Measurements from ENCODE around the gene UBE2D2. TPM values are rescaled to one million over a fixed set of nuclear protein-coding genes. Genes with fewer than 3 reads are reported as not detected.

The UBE2D2 gene
- total RNA-seq, 1 donor from 2014 or later = 129 TPM

DNA sequence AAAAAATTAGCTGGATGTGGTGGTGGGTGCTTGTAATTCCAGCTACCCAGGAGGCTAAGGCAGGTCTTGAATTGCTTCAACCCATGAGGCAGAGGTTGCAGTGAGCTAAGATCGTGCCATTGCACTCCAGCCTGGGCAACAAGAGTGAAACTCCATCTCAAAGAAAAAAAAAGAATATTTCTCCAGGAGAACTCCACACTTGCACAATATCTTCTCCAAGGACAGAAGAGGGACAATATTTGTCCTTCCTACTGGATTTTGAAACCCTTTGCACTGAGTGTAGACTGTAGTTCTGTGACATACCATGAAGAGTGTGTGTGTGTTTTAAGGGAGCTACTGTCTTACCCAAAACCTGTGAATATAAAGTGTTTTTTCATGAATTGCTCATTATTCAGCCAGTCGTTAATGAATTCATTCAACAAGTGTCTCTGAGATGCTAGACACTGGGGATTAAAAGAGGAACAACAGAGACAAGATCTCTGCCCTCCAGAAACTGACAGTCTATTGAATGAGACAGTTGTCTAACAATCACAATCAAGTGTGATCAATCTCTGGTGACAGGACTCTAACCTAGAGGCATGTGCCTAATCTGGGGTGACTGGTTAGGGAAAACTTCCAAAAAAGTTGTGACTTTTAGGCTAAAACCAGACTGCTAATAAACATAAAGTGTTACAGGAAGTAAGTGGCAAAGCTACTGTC, 9.8 kb upstream of the UBE2D2 start:
- Mint-ChIP-seq H3K27ac (ENCODE audit: unreplicated experiment) (no peak overlapping the region), H3K27me3 (ENCODE audit: low read depth) (peaks cover 3% of the 10 kb centered on the region), H3K36me3 (ENCODE audit: low read depth) (no peaks in the 10 kb centered on the region), H3K4me3 (ENCODE audit: unreplicated experiment) (no peak overlapping the region), H3K9me3 (ENCODE audit: low read depth) (no peaks in the 10 kb centered on the region), H3K4me1 (ENCODE audit: low read depth) (no peaks in the 10 kb centered on the region)
- no peak for DNase-seq (ENCODE audit: low spot score)
- TF ChIP-seq, protein P1, sequence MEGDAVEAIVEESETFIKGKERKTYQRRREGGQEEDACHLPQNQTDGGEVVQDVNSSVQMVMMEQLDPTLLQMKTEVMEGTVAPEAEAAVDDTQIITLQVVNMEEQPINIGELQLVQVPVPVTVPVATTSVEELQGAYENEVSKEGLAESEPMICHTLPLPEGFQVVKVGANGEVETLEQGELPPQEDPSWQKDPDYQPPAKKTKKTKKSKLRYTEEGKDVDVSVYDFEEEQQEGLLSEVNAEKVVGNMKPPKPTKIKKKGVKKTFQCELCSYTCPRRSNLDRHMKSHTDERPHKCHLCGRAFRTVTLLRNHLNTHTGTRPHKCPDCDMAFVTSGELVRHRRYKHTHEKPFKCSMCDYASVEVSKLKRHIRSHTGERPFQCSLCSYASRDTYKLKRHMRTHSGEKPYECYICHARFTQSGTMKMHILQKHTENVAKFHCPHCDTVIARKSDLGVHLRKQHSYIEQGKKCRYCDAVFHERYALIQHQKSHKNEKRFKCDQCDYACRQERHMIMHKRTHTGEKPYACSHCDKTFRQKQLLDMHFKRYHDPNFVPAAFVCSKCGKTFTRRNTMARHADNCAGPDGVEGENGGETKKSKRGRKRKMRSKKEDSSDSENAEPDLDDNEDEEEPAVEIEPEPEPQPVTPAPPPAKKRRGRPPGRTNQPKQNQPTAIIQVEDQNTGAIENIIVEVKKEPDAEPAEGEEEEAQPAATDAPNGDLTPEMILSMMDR (IDR thresholded peaks at IDR 0.05) = no peak

DNA sequence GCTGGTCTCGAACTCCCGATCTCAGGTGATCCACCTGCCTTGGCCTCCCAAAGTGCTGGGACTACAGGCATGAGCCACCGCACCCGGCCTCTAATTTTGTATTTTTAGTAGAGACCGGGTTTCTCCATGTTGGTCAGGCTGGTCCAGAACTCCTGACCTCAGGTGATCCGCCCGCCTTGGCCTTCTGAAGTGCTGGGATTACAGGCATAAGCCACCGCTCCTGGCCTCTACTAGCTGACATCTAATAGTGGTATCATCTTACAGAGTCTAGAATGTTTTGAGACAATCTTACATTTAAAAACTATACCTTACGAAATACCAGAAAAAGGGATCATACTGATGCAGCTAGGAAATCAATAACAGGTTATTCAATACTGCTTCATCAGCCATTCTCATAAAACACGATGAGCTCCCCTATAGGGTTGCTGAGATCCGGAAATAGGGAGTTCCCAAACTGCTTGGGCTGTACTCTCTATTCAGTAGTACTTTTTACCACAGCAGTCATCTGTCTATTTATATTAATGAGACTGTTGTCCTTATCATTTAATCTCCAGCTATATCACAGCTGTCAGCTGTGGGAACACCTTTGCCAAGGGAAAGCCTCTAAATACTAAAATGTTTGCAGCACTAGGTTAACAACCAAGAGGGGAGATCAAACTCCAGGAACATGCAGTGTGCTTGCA, 8.1 kb upstream of the UBE2D2 start:
- H3K36me3 Mint-ChIP-seq (ENCODE audit: low read depth) = no peaks in the 10 kb centered on the region
- H3K4me1 Mint-ChIP-seq (ENCODE audit: low read depth) = no peaks in the 10 kb centered on the region
- TF ChIP-seq, protein P1 (IDR thresholded peaks at IDR 0.05) = no peak
- H3K27me3 Mint-ChIP-seq (ENCODE audit: low read depth) = peaks cover 3% of the 10 kb centered on the region
- H3K9me3 Mint-ChIP-seq (ENCODE audit: low read depth) = no peaks in the 10 kb centered on the region
- no peak overlapping the region for H3K27ac Mint-ChIP-seq (ENCODE audit: unreplicated experiment)
- DNase-seq (ENCODE audit: low spot score) = peak; percentile 35
- no peak overlapping the region for H3K4me3 Mint-ChIP-seq (ENCODE audit: unreplicated experiment)

DNA sequence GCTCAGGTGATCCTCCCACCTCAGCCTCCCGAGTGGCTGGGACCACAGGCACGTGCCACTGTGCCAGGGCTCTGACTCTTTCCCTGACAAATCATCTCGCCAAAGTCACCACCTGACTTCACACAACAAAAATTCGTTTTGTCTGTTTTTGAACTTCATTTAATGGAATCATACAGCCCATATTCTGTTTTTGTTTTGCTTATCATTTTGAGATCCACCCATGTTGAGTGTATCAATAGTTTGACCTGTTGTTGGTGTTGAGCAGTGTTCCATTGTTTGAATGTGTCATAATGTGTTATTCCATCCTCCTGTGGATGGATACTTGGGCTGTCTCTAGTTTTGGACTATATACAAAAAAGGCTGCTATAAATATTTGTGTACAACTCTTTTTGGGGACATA, 6.9 kb upstream of the UBE2D2 start:
- Mint-ChIP-seq H3K4me3 (ENCODE audit: unreplicated experiment) (no peak overlapping the region), H3K36me3 (ENCODE audit: low read depth) (no peaks in the 10 kb centered on the region), H3K27me3 (ENCODE audit: low read depth) (peaks cover 3% of the 10 kb centered on the region), H3K27ac (ENCODE audit: unreplicated experiment) (no peak overlapping the region), H3K9me3 (ENCODE audit: low read depth) (no peaks in the 10 kb centered on the region), H3K4me1 (ENCODE audit: low read depth) (no peaks in the 10 kb centered on the region)
- TF ChIP-seq, protein P1 (IDR thresholded peaks at IDR 0.05) = no peak
- no peak for DNase-seq (ENCODE audit: low spot score)

DNA sequence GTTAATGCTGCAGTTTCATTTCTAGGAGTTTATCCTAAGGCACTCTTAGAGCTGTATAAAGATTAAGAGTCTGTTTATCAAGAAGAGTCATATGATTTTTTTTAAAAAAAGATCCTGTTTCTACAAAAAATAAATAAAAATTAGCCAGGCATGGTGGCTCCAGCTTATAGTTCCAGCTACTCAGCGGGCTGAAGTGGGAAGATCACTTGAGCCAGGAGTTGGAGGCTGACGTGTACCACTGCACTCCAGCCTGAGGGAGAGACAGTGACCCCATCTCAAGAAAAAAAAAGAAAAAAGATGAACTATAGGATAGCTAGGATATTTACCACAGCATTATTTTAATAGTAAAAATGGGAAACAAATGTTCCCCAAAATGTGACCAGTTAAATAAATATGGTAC, 3.3 kb upstream of the UBE2D2 start:
- Mint-ChIP-seq H3K36me3 (ENCODE audit: low read depth) (no peaks in the 10 kb centered on the region), H3K4me1 (ENCODE audit: low read depth) (peaks cover 12% of the 10 kb centered on the region), H3K27me3 (ENCODE audit: low read depth) (no peaks in the 10 kb centered on the region), H3K27ac (ENCODE audit: unreplicated experiment) (no peak overlapping the region), H3K4me3 (ENCODE audit: unreplicated experiment) (no peak overlapping the region), H3K9me3 (ENCODE audit: low read depth) (no peaks in the 10 kb centered on the region)
- no peak for DNase-seq (ENCODE audit: low spot score)
- TF ChIP-seq, protein P1 (IDR thresholded peaks at IDR 0.05) = no peak

DNA sequence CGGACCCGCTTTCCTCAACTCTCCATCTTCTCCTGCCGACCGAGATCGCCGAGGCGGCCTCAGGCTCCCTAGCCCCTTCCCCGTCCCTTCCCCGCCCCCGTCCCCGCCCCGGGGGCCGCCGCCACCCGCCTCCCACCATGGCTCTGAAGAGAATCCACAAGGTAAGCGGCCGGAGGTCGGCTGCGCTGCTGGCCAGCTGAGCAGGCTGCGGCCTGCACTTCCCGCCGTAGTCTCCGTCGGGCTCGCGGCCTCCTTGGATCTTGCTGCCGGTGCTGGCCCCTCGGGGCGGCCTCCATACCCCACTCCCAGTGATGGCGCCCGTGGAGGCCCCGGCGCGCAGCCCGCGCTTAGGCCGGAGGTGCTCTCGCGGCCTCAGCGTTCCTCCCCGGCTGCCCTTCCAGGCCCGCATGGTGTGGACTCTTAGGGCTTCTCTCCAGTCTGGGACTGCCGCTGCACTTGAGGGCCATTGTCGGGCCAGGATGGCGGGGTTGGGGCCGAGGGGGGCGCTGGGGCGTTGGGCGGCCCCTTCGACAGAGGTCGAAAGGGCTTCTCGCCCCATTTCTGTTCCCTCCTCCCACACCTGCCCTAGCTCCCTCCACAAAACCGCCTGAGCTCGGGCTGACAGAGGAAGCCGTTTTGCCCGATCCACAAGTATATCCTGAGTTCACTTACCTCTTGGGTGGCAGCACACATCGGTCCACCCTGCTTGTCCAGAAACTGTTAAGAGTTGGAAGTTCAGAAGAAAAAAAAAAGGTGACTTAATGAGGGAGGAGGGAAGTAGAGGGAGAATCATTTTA, 714 bp downstream of the UBE2D2 start:
- Mint-ChIP-seq H3K27me3 (ENCODE audit: low read depth) (no peaks in the 10 kb centered on the region), H3K4me1 (ENCODE audit: low read depth) (peaks cover 50% of the 10 kb centered on the region), H3K27ac (ENCODE audit: unreplicated experiment) (peak overlapping the region; percentile 95), H3K9me3 (ENCODE audit: low read depth) (no peaks in the 10 kb centered on the region), H3K36me3 (ENCODE audit: low read depth) (no peaks in the 10 kb centered on the region), H3K4me3 (ENCODE audit: unreplicated experiment) (peak overlapping the region; percentile 87)
- TF ChIP-seq, protein P1 (IDR thresholded peaks at IDR 0.05) = no peak
- DNase-seq (ENCODE audit: low spot score) = peak; percentile 81
